SK-N-SH treated with all-trans-retinoic acid at 6 μM for 48 hours (cell line): ENCODE measurements around the gene C1orf115.

Source experiments
- ATAC-seq: fragments of 200-7000 bp; cut with Tn5 transposase; 3 replicates; pipeline ENCODE4 v1.9.1; 2020; ENCODE audit warnings: mild to moderate bottlenecking, moderate library complexity
- ARNTL ChIP-seq: fragments of 450-650 bp; formaldehyde crosslinking; IDR thresholded peaks from 2 replicates; pipeline ENCODE4 v1.5.0; 2020; ENCODE audit warnings: low read depth, mild to moderate bottlenecking, moderate library complexity, borderline replicate concordance
- BACH2 ChIP-seq: fragments of 250-450 bp; sonication (Bioruptor Pico); IDR thresholded peaks from 2 replicates; pipeline ENCODE4 v1.9.0; 2021; ENCODE audit warnings: mild to moderate bottlenecking, borderline replicate concordance
- CSDC2 ChIP-seq: fragments of 250-450 bp; sonication (Bioruptor Pico); IDR thresholded peaks from 2 replicates; pipeline ENCODE4 v1.5.0; 2020; ENCODE audit warnings: mild to moderate bottlenecking, moderate library complexity
- ESRRG ChIP-seq: fragments of 250-450 bp; sonication (Bioruptor Pico); IDR thresholded peaks from 2 replicates; pipeline ENCODE4 v1.6.1; 2021; ENCODE audit warnings: mild to moderate bottlenecking
- ISL1 ChIP-seq: fragments of 250-450 bp; sonication (Bioruptor Pico); IDR thresholded peaks from 2 replicates; pipeline ENCODE4 v2.1.2; 2022; ENCODE audit warnings: mild to moderate bottlenecking, moderate library complexity
- OSR1 ChIP-seq: fragments of 250-450 bp; sonication (Bioruptor Pico); IDR thresholded peaks from 2 replicates; pipeline ENCODE4 v1.8.0; 2022; ENCODE audit warnings: moderate library complexity, mild to moderate bottlenecking, inconsistent platforms
- PPARA ChIP-seq: fragments of 250-450 bp; sonication (Bioruptor Pico); IDR thresholded peaks from 2 replicates; pipeline ENCODE4 v1.5.0; 2020; ENCODE audit warnings: mild to moderate bottlenecking, borderline replicate concordance
- RARB ChIP-seq: fragments of 250-450 bp; sonication (Bioruptor Pico); IDR thresholded peaks from 2 replicates; pipeline ENCODE4 v1.8.0; 2021; ENCODE audit warnings: mild to moderate bottlenecking, moderate library complexity
- SNAI2 ChIP-seq: fragments of 250-450 bp; sonication (Bioruptor Pico); IDR thresholded peaks from 2 replicates; pipeline ENCODE4 v1.5.0; 2020; ENCODE audit warnings: mild to moderate bottlenecking, moderate library complexity
- TCF4 ChIP-seq: fragments of 250-450 bp; sonication (Bioruptor Pico); IDR thresholded peaks from 2 replicates; pipeline ENCODE4 v1.8.0; 2021; ENCODE audit warnings: mild to moderate bottlenecking, moderate library complexity, borderline replicate concordance
- TOX ChIP-seq: fragments of 250-450 bp; sonication (Bioruptor Pico); IDR thresholded peaks from 2 replicates; pipeline ENCODE4 v1.8.0; 2021; ENCODE audit warnings: mild to moderate bottlenecking, moderate library complexity, borderline replicate concordance
- ZC3H10 ChIP-seq: fragments of 250-450 bp; sonication (Bioruptor Pico); IDR thresholded peaks from 2 replicates; pipeline ENCODE4 v1.5.1; 2021; ENCODE audit warnings: mild to moderate bottlenecking, moderate library complexity
- ZFP3 ChIP-seq: fragments of 250-450 bp; sonication (Bioruptor Pico); IDR thresholded peaks from 2 replicates; pipeline ENCODE4 v1.5.0; 2020; ENCODE audit warnings: mild to moderate bottlenecking, moderate library complexity
- ZFP30 ChIP-seq: fragments of 450-650 bp; formaldehyde crosslinking; IDR thresholded peaks from 2 replicates; pipeline ENCODE4 v1.5.0; 2022; ENCODE audit warnings: mild to moderate bottlenecking, moderate library complexity
- ZNF565 ChIP-seq: fragments of 450-650 bp; formaldehyde crosslinking; conservative IDR thresholded peaks from 2 replicates; pipeline ENCODE4 v1.5.0; 2020; ENCODE audit warnings: low read depth, mild to moderate bottlenecking, moderate library complexity
- ZNF70 ChIP-seq: fragments of 450-650 bp; formaldehyde crosslinking; IDR thresholded peaks from 2 replicates; pipeline ENCODE4 v1.5.0; 2020; ENCODE audit warnings: mild to moderate bottlenecking, moderate library complexity
- ZNF8 ChIP-seq: fragments of 450-650 bp; formaldehyde crosslinking; IDR thresholded peaks from 2 replicates; pipeline ENCODE4 v1.5.0; 2020; ENCODE audit warnings: mild to moderate bottlenecking, moderate library complexity
- TF ChIP-seq, protein P1 (sequence below): fragments of 250-450 bp; sonication (Bioruptor Pico); IDR thresholded peaks from 2 replicates; pipeline ENCODE4 v1.5.1; 2021; ENCODE audit warnings: mild to moderate bottlenecking, moderate library complexity
- TF ChIP-seq, protein P2 (sequence below): fragments of 250-450 bp; sonication (Bioruptor Pico); IDR thresholded peaks from 2 replicates; pipeline ENCODE4 v1.8.0; 2021; ENCODE audit warnings: low read depth, mild to moderate bottlenecking, moderate library complexity, borderline replicate concordance
- TF ChIP-seq, protein P3 (sequence below): fragments of 250-450 bp; sonication (Bioruptor Pico); IDR thresholded peaks from 2 replicates; pipeline ENCODE4 v1.5.0; 2020; ENCODE audit warnings: mild to moderate bottlenecking, moderate library complexity
- TF ChIP-seq, protein P4 (sequence below): fragments of 250-450 bp; sonication (Bioruptor Pico); IDR thresholded peaks from 2 replicates; pipeline ENCODE4 v1.5.1; 2020; ENCODE audit warnings: low read depth, mild to moderate bottlenecking, moderate library complexity
- TF ChIP-seq, protein P5 (sequence below): fragments of 250-450 bp; sonication (Bioruptor Pico); IDR thresholded peaks from 2 replicates; pipeline ENCODE4 v1.8.0; 2020; ENCODE audit warnings: mild to moderate bottlenecking, moderate library complexity, borderline replicate concordance

The C1orf115 gene

DNA sequence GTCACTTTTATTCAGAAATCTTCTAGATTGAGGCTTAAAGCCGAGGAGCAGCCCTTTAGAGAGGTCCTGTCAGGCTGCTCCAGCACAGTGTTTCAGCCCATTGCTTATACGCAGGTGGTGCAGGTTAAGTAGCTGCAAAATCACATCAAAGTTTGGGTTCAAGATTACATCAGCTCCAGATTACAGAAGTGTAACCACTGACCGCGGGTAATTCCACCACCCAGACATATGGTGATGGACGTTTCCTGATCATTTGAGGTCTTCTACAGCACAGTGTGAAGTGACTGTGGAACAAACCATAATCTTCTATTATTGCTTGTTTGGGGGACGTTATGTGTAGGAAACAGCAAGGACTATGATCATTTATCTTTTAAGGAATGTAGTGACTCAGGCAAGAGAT is 11.8 kb downstream of the C1orf115 start:
- TF ChIP-seq, protein P1, sequence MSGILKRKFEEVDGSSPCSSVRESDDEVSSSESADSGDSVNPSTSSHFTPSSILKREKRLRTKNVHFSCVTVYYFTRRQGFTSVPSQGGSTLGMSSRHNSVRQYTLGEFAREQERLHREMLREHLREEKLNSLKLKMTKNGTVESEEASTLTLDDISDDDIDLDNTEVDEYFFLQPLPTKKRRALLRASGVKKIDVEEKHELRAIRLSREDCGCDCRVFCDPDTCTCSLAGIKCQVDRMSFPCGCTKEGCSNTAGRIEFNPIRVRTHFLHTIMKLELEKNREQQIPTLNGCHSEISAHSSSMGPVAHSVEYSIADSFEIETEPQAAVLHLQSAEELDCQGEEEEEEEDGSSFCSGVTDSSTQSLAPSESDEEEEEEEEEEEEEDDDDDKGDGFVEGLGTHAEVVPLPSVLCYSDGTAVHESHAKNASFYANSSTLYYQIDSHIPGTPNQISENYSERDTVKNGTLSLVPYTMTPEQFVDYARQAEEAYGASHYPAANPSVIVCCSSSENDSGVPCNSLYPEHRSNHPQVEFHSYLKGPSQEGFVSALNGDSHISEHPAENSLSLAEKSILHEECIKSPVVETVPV (CRISPR knock-in tag) = no peak
- TF ChIP-seq BACH2 (CRISPR knock-in tag) (no peak), OSR1 (CRISPR knock-in tag) (no peak), ZC3H10 (CRISPR knock-in tag) (no peak), ZNF8 (no peak), ISL1 (CRISPR knock-in tag) (no peak), ZNF565 (CRISPR knock-in tag) (no peak), CSDC2 (CRISPR knock-in tag) (no peak), ZFP30 (CRISPR knock-in tag) (no peak), TCF4 (CRISPR knock-in tag) (no peak), RARB (no peak), PPARA (no peak), ARNTL (CRISPR knock-in tag) (no peak), ZNF70 (no peak), TOX (no peak), ZFP3 (CRISPR knock-in tag) (no peak)
- TF ChIP-seq, protein P2, sequence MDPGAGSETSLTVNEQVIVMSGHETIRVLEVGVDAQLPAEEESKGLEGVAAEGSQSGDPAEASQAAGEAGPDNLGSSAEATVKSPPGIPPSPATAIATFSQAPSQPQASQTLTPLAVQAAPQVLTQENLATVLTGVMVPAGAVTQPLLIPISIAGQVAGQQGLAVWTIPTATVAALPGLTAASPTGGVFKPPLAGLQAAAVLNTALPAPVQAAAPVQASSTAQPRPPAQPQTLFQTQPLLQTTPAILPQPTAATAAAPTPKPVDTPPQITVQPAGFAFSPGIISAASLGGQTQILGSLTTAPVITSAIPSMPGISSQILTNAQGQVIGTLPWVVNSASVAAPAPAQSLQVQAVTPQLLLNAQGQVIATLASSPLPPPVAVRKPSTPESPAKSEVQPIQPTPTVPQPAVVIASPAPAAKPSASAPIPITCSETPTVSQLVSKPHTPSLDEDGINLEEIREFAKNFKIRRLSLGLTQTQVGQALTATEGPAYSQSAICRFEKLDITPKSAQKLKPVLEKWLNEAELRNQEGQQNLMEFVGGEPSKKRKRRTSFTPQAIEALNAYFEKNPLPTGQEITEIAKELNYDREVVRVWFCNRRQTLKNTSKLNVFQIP (CRISPR knock-in tag) = no peak
- TF ChIP-seq, protein P3, sequence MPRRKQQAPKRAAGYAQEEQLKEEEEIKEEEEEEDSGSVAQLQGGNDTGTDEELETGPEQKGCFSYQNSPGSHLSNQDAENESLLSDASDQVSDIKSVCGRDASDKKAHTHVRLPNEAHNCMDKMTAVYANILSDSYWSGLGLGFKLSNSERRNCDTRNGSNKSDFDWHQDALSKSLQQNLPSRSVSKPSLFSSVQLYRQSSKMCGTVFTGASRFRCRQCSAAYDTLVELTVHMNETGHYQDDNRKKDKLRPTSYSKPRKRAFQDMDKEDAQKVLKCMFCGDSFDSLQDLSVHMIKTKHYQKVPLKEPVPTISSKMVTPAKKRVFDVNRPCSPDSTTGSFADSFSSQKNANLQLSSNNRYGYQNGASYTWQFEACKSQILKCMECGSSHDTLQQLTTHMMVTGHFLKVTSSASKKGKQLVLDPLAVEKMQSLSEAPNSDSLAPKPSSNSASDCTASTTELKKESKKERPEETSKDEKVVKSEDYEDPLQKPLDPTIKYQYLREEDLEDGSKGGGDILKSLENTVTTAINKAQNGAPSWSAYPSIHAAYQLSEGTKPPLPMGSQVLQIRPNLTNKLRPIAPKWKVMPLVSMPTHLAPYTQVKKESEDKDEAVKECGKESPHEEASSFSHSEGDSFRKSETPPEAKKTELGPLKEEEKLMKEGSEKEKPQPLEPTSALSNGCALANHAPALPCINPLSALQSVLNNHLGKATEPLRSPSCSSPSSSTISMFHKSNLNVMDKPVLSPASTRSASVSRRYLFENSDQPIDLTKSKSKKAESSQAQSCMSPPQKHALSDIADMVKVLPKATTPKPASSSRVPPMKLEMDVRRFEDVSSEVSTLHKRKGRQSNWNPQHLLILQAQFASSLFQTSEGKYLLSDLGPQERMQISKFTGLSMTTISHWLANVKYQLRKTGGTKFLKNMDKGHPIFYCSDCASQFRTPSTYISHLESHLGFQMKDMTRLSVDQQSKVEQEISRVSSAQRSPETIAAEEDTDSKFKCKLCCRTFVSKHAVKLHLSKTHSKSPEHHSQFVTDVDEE (CRISPR knock-in tag) = no peak
- TF ChIP-seq, protein P4, sequence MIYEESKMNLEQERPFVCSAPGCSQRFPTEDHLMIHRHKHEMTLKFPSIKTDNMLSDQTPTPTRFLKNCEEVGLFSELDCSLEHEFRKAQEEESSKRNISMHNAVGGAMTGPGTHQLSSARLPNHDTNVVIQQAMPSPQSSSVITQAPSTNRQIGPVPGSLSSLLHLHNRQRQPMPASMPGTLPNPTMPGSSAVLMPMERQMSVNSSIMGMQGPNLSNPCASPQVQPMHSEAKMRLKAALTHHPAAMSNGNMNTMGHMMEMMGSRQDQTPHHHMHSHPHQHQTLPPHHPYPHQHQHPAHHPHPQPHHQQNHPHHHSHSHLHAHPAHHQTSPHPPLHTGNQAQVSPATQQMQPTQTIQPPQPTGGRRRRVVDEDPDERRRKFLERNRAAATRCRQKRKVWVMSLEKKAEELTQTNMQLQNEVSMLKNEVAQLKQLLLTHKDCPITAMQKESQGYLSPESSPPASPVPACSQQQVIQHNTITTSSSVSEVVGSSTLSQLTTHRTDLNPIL (CRISPR knock-in tag) = no peak
- TF ChIP-seq, protein P5, sequence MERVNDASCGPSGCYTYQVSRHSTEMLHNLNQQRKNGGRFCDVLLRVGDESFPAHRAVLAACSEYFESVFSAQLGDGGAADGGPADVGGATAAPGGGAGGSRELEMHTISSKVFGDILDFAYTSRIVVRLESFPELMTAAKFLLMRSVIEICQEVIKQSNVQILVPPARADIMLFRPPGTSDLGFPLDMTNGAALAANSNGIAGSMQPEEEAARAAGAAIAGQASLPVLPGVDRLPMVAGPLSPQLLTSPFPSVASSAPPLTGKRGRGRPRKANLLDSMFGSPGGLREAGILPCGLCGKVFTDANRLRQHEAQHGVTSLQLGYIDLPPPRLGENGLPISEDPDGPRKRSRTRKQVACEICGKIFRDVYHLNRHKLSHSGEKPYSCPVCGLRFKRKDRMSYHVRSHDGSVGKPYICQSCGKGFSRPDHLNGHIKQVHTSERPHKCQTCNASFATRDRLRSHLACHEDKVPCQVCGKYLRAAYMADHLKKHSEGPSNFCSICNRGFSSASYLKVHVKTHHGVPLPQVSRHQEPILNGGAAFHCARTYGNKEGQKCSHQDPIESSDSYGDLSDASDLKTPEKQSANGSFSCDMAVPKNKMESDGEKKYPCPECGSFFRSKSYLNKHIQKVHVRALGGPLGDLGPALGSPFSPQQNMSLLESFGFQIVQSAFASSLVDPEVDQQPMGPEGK (CRISPR knock-in tag) = no peak
- ATAC-seq = no peak

DNA sequence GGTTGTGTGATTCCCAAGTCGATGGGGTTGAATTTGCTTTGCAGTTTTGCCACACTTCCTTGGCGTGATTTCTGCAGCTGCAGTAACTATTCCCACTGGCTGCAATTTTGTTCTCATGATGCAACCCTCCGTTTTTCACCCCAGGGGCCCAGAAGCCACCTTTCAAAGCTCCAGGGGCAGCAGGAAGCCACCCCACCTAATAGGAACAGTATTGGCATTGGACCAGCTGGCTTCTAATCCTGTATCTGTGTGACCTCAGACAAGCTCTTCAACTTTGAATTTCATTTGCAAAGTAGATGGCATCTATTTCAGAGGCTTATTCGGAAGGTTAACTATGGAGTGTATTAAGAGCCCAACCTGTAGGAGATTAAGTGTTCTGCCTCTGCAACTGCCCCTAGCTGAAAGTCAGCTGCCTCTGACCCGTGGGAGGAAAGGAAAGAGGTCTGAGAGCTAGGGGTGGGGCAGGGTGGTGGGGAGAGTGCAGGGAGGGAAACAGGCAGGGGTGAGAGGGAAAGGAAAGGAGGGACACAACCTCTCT is 12.6 kb downstream of the C1orf115 start:
- ATAC-seq = no peak
- TF ChIP-seq, protein P4 (CRISPR knock-in tag) = no peak
- TF ChIP-seq, protein P1 (CRISPR knock-in tag) = no peak
- no peak for TF ChIP-seq PPARA
- TF ChIP-seq BACH2 (CRISPR knock-in tag) = no peak
- TF ChIP-seq OSR1 (CRISPR knock-in tag) = no peak
- no peak for TF ChIP-seq SNAI2 (CRISPR knock-in tag)
- no peak for TF ChIP-seq ARNTL (CRISPR knock-in tag)
- no peak for TF ChIP-seq ZNF565 (CRISPR knock-in tag)
- no peak for TF ChIP-seq ISL1 (CRISPR knock-in tag)
- TF ChIP-seq, protein P5 (CRISPR knock-in tag) = no peak
- no peak for TF ChIP-seq ZNF70
- no peak for TF ChIP-seq ESRRG (CRISPR knock-in tag)
- no peak for TF ChIP-seq TOX
- TF ChIP-seq ZFP3 (CRISPR knock-in tag) = no peak
